Body of pancreas (tissue), 4 donors: ENCODE results near the gene THOC7.

Experiments used
- POLR2A ChIP-seq, 3 donors: fragments of 450-650 bp; IDR thresholded peaks; one replicate each; pipeline ENCODE4 v1.6.1; 2016; ENCODE audit warnings: antibody characterized with exemption in 3 of 3, mild to moderate bottlenecking in 2 of 3
- TF ChIP-seq, protein P1 (sequence below), 7 experiments: fragments of 450-650 bp in 4 of 7; fragments of 200-600 bp in 3 of 7; sonication (generic) in 3 of 7; IDR thresholded peaks; one replicate each; pipeline ENCODE4 v1.5.1; 2016 to 2019; ENCODE audit warnings: antibody characterized with exemption in 7 of 7

- TF ChIP-seq, protein P1, sequence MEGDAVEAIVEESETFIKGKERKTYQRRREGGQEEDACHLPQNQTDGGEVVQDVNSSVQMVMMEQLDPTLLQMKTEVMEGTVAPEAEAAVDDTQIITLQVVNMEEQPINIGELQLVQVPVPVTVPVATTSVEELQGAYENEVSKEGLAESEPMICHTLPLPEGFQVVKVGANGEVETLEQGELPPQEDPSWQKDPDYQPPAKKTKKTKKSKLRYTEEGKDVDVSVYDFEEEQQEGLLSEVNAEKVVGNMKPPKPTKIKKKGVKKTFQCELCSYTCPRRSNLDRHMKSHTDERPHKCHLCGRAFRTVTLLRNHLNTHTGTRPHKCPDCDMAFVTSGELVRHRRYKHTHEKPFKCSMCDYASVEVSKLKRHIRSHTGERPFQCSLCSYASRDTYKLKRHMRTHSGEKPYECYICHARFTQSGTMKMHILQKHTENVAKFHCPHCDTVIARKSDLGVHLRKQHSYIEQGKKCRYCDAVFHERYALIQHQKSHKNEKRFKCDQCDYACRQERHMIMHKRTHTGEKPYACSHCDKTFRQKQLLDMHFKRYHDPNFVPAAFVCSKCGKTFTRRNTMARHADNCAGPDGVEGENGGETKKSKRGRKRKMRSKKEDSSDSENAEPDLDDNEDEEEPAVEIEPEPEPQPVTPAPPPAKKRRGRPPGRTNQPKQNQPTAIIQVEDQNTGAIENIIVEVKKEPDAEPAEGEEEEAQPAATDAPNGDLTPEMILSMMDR (IDR thresholded peaks at IDR 0.05): no peak
- TF ChIP-seq POLR2A (IDR thresholded peaks at IDR 0.05): no peak
Observed at GRCh38 chr3:63800097-63800496, 63.5 kb downstream of the THOC7 start.
